Body of pancreas (tissue), 4 donors: ENCODE measurements around the gene CPOX. TPM values are rescaled to one million over a fixed set of nuclear protein-coding genes. Genes with fewer than 3 reads are reported as not detected.

Experiments used
- ATAC-seq: fragments of 150-250 bp; one replicate; pipeline ENCODE4 v1.9.1; 2016
- DNase-seq, 4 donors: peaks; one replicate each; pipeline ENCODE4 v3.0.0-alpha.2; 2019
- H3K27ac ChIP-seq, 4 donors: fragments of 200-600 bp; sonication (generic); 1 replicate in 3 of 4; 2 replicates in 1 of 4; pipeline versions ENCODE4 v1.5.1 to v1.6.1; 2016 to 2019; ENCODE audit warnings: mild to moderate bottlenecking in 1 of 4, mixed read lengths in 1 of 4, moderate library complexity in 1 of 4
- H3K27me3 ChIP-seq, 2 donors: fragments of 200-600 bp; sonication (generic); one replicate each; pipeline ENCODE4 v1.6.0; 2016; ENCODE audit warnings: mild to moderate bottlenecking in 1 of 2
- H3K36me3 ChIP-seq, 2 donors: fragments of 200-600 bp; sonication (generic); replicated peaks in 1 of 2; 2 replicates each; pipeline ENCODE4 v1.5.1; 2016; ENCODE audit warnings: low read depth in 2 of 2; ENCODE audit not compliant: insufficient read depth in 1 of 2
- H3K4me1 ChIP-seq: fragments of 200-600 bp; sonication (generic); one replicate; pipeline ENCODE4 v1.6.0; 2016
- H3K4me3 ChIP-seq, 2 donors: fragments of 200-600 bp; sonication (generic); 1 replicate in 1 of 2; 2 replicates in 1 of 2; pipeline ENCODE4 v1.5.1; 2016 to 2019
- H3K9me3 ChIP-seq, 3 donors: fragments of 200-600 bp; sonication (generic); 1 replicate in 2 of 3; 2 replicates in 1 of 3; pipeline ENCODE4 v1.5.1; 2016
- POLR2A ChIP-seq, 3 donors: fragments of 450-650 bp; IDR thresholded peaks; one replicate each; pipeline ENCODE4 v1.6.1; 2016; ENCODE audit warnings: antibody characterized with exemption in 3 of 3, mild to moderate bottlenecking in 2 of 3
- WGBS, 2 donors: methylation state at CpG; one replicate each; pipeline ENCODE4 v1.1.5; 2017; 5-methylcytosine and 5-hydroxymethylcytosine counted together
- intact Hi-C: fragments of 100-400 bp; cut with DNase I; formaldehyde crosslinking; loops from one replicate; pipeline ENCODE4 v1.15.1; 2023
- total RNA-seq, 2 donors: library from RNA; depleted of rRNA; stranded (reverse); fragments of >200 nt; gene quantifications; one replicate each; pipeline ENCODE4 v1.1.0, GENCODE V29; 2016
- TF ChIP-seq, protein P1 (sequence below), 7 experiments: fragments of 450-650 bp in 4 of 7; fragments of 200-600 bp in 3 of 7; sonication (generic) in 3 of 7; IDR thresholded peaks; one replicate each; pipeline ENCODE4 v1.5.1; 2016 to 2019; ENCODE audit warnings: antibody characterized with exemption in 7 of 7

Gene CPOX
- total RNA-seq, 2 donors from 2014 or later: 14.8 to 25.4 TPM

DNA sequence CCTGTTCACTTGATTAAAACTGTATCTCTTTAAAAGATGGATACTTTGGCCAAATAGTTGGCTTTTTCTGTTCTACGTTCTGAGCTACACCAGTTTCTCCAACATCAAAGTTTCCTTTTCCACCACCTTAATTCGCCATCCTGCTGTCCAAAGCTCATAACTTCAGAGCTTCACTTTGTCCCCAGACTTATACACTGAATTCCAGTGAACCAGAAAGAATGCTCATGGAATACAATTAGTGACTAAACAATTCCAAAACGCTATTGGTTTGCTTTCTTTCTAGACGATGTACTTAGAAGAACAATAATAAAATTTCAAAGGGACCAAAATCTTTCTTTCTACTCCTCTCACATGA, 38.4 kb downstream of the CPOX start:
- TF ChIP-seq, protein P1, sequence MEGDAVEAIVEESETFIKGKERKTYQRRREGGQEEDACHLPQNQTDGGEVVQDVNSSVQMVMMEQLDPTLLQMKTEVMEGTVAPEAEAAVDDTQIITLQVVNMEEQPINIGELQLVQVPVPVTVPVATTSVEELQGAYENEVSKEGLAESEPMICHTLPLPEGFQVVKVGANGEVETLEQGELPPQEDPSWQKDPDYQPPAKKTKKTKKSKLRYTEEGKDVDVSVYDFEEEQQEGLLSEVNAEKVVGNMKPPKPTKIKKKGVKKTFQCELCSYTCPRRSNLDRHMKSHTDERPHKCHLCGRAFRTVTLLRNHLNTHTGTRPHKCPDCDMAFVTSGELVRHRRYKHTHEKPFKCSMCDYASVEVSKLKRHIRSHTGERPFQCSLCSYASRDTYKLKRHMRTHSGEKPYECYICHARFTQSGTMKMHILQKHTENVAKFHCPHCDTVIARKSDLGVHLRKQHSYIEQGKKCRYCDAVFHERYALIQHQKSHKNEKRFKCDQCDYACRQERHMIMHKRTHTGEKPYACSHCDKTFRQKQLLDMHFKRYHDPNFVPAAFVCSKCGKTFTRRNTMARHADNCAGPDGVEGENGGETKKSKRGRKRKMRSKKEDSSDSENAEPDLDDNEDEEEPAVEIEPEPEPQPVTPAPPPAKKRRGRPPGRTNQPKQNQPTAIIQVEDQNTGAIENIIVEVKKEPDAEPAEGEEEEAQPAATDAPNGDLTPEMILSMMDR (IDR thresholded peaks at IDR 0.05): no peak
- no peak for TF ChIP-seq POLR2A (IDR thresholded peaks at IDR 0.05)
- 39 to 42% methylated on average over 4 of the region's 4 CpGs for WGBS, 2 donors

DNA sequence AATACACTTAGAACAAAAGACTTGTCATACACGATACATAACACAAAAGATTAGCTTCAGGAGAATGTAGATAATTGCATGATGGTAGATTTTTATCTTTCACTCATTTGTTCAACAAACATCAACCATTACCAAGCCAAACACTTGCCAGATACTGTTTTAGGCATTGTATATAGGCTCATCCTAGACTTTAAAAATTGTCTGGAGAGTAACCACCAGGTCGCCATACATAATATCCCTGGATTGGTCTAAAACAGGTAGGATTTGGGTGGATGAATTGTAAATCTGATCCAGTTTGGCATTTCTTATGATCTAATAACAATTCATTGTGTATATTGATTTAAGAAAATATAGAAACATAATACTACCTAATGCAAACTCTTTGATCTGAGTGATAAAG, 38.8 kb downstream of the CPOX start:
- no peaks in the 10 kb centered on the region for H3K4me1 ChIP-seq
- intact Hi-C loops: no loop called here
- H3K9me3 ChIP-seq: no peaks in the 10 kb centered on the region
- ATAC-seq: no peak
- H3K36me3 ChIP-seq: no peaks in the 10 kb centered on the region
- no peaks in the 10 kb centered on the region for H3K27me3 ChIP-seq
- no peak for DNase-seq
- TF ChIP-seq, protein P1 (IDR thresholded peaks at IDR 0.05): no peak
- TF ChIP-seq POLR2A (IDR thresholded peaks at IDR 0.05): no peak
- H3K4me3 ChIP-seq: no peak overlapping the region
- WGBS, 2 donors: 81 to 84% methylated on average over 2 of the region's 2 CpGs
- H3K27ac ChIP-seq: no peak overlapping the region

More for the DNA sequence above, 38.4 kb downstream of the CPOX start:
- Histone ChIP-seq H3K4me3 (no peak overlapping the region), H3K27ac (no peak overlapping the region), H3K9me3 (no peaks in the 10 kb centered on the region), H3K27me3 (no peaks in the 10 kb centered on the region), H3K36me3 (no peaks in the 10 kb centered on the region), H3K4me1 (no peaks in the 10 kb centered on the region)
- no peak for DNase-seq
- intact Hi-C loops: no loop called here
- no peak for ATAC-seq

DNA sequence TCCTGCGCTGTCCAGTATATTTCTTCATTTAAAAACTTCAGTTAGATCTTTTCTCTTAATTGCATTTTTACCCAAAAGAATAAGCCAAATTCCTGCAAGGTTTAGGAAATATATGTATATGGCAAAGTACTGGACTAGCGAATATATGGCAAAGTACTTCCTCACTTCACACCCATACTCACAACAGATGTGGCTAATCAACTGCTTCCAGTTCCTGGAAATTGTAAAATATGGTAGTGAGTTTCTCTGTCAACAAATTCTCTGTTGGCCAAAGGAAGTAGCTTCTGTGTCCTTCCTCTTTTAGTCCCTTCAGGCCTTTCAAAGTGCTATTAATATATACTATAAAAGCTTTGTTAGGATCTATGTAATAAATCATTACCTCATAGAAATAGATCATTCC, 39.7 kb downstream of the CPOX start:
- Histone ChIP-seq H3K27me3 (no peaks in the 10 kb centered on the region), H3K4me3 (no peak overlapping the region), H3K9me3 (no peaks in the 10 kb centered on the region), H3K27ac (no peak overlapping the region), H3K4me1 (no peaks in the 10 kb centered on the region), H3K36me3 (no peaks in the 10 kb centered on the region)
- no peak for TF ChIP-seq POLR2A (IDR thresholded peaks at IDR 0.05)
- TF ChIP-seq, protein P1 (IDR thresholded peaks at IDR 0.05): no peak
- DNase-seq (no peak), ATAC-seq (no peak)
- intact Hi-C loops: no loop called here
- WGBS, 2 donors: 83 to 93% methylated on average over 2 of the region's 2 CpGs

DNA sequence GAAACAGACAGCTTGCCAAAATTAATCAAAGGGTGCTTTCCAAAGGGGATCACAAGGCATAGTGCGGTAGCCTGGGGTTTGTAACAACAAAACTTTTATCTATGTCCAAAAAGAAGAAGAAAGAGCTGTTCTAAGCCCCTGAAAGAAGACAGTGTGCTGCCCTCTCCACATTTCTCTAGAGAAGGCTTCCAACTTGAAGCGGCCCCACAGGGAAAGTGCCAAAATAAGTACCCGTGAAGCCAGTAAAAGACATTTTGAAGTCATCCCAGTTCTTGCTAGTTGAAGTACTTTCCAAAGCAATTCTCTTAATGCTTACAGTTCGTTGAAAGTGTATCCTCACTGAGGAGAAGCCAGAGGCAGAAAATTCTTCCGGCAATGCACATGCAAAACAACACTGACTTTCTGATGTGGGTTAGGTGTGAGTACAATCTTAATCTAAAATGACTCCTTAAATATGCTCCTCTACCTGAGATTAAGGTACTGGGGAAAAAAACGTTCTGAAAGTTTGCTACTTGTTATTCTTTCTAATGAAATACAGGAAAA, 40.3 kb downstream of the CPOX start:
- Histone ChIP-seq H3K9me3 (no peaks in the 10 kb centered on the region), H3K36me3 (no peaks in the 10 kb centered on the region), H3K4me1 (no peaks in the 10 kb centered on the region), H3K4me3 (no peak overlapping the region), H3K27ac (no peak overlapping the region), H3K27me3 (no peaks in the 10 kb centered on the region)
- DNase-seq (no peak), ATAC-seq (no peak)
- intact Hi-C loops: no loop called here
- WGBS, 2 donors: 66 to 71% methylated on average over 6 of the region's 6 CpGs
- no peak for TF ChIP-seq POLR2A (IDR thresholded peaks at IDR 0.05)
- TF ChIP-seq, protein P1 (IDR thresholded peaks at IDR 0.05): no peak

DNA sequence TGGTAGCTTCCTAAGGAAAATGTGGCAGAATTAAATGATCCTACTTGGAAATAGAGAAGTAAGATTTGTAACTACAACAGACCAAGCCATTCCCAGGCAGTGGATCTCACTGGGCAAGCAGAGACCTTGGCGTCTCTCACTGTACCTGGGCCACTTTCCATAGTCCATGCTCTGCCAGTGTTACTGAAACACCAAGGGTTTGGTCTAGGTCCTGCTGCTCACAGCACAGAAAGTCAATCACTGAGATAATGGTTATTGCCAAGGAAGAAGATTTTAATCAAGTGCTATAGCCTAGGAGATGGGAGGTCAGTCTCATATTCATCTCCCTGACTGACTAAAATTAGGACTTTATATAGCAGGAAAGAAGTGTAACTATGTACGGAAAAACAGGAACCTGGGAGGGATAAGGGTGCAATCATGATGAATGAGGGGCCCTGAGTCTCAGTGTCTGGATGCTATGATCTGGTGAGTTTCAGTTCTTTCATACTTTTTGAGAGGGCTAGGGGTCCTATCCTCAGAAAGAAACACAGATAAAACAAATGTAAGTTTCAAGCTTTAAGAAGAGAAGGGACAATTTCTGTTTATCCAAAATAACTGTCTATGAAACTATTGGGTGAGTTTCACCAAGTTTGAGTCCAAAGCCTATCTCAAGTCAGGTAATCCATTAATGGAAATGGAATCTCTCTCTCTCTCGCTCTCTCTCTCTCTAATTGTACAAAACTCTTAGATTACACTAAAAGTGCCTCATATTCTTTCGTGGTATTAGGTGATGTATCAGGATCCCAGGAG, 41.0 kb downstream of the CPOX start:
- DNase-seq (no peak), ATAC-seq (no peak)
- Histone ChIP-seq H3K4me3 (no peak overlapping the region), H3K27ac (no peak overlapping the region), H3K36me3 (no peaks in the 10 kb centered on the region), H3K27me3 (no peaks in the 10 kb centered on the region), H3K4me1 (no peaks in the 10 kb centered on the region), H3K9me3 (no peaks in the 10 kb centered on the region)
- intact Hi-C loops: no loop called here
- TF ChIP-seq POLR2A (IDR thresholded peaks at IDR 0.05): no peak
- TF ChIP-seq, protein P1 (IDR thresholded peaks at IDR 0.05): no peak
- 58 to 61% methylated on average over 4 of the region's 4 CpGs for WGBS, 2 donors
